SK-N-SH treated with all-trans-retinoic acid at 6 μM for 48 hours (cell line): ENCODE results near the gene KRT84.

ENCODE experiments used
- ATAC-seq: fragments of 200-7000 bp; cut with Tn5 transposase; 3 replicates; pipeline ENCODE4 v1.9.1; 2020; ENCODE audit warnings: mild to moderate bottlenecking, moderate library complexity
- ARNTL ChIP-seq: fragments of 450-650 bp; formaldehyde crosslinking; IDR thresholded peaks from 2 replicates; pipeline ENCODE4 v1.5.0; 2020; ENCODE audit warnings: low read depth, mild to moderate bottlenecking, moderate library complexity, borderline replicate concordance
- BACH2 ChIP-seq: fragments of 250-450 bp; sonication (Bioruptor Pico); IDR thresholded peaks from 2 replicates; pipeline ENCODE4 v1.9.0; 2021; ENCODE audit warnings: mild to moderate bottlenecking, borderline replicate concordance
- CSDC2 ChIP-seq: fragments of 250-450 bp; sonication (Bioruptor Pico); IDR thresholded peaks from 2 replicates; pipeline ENCODE4 v1.5.0; 2020; ENCODE audit warnings: mild to moderate bottlenecking, moderate library complexity
- ESRRG ChIP-seq: fragments of 250-450 bp; sonication (Bioruptor Pico); IDR thresholded peaks from 2 replicates; pipeline ENCODE4 v1.6.1; 2021; ENCODE audit warnings: mild to moderate bottlenecking
- GLIS3 ChIP-seq: fragments of 250-450 bp; sonication (Bioruptor Pico); IDR thresholded peaks from 2 replicates; pipeline ENCODE4 v1.5.0; 2020; ENCODE audit warnings: mild to moderate bottlenecking, moderate library complexity
- ISL1 ChIP-seq: fragments of 250-450 bp; sonication (Bioruptor Pico); IDR thresholded peaks from 2 replicates; pipeline ENCODE4 v2.1.2; 2022; ENCODE audit warnings: mild to moderate bottlenecking, moderate library complexity
- OSR1 ChIP-seq: fragments of 250-450 bp; sonication (Bioruptor Pico); IDR thresholded peaks from 2 replicates; pipeline ENCODE4 v1.8.0; 2022; ENCODE audit warnings: moderate library complexity, mild to moderate bottlenecking, inconsistent platforms
- PPARA ChIP-seq: fragments of 250-450 bp; sonication (Bioruptor Pico); IDR thresholded peaks from 2 replicates; pipeline ENCODE4 v1.5.0; 2020; ENCODE audit warnings: mild to moderate bottlenecking, borderline replicate concordance
- RARB ChIP-seq: fragments of 250-450 bp; sonication (Bioruptor Pico); IDR thresholded peaks from 2 replicates; pipeline ENCODE4 v1.8.0; 2021; ENCODE audit warnings: mild to moderate bottlenecking, moderate library complexity
- SNAI2 ChIP-seq: fragments of 250-450 bp; sonication (Bioruptor Pico); IDR thresholded peaks from 2 replicates; pipeline ENCODE4 v1.5.0; 2020; ENCODE audit warnings: mild to moderate bottlenecking, moderate library complexity
- TCF4 ChIP-seq: fragments of 250-450 bp; sonication (Bioruptor Pico); IDR thresholded peaks from 2 replicates; pipeline ENCODE4 v1.8.0; 2021; ENCODE audit warnings: mild to moderate bottlenecking, moderate library complexity, borderline replicate concordance
- TSHZ2 ChIP-seq: fragments of 250-450 bp; sonication (Bioruptor Pico); IDR thresholded peaks from 2 replicates; pipeline ENCODE4 v1.5.0; 2020; ENCODE audit warnings: mild to moderate bottlenecking, moderate library complexity
- ZC3H10 ChIP-seq: fragments of 250-450 bp; sonication (Bioruptor Pico); IDR thresholded peaks from 2 replicates; pipeline ENCODE4 v1.5.1; 2021; ENCODE audit warnings: mild to moderate bottlenecking, moderate library complexity
- ZFP3 ChIP-seq: fragments of 250-450 bp; sonication (Bioruptor Pico); IDR thresholded peaks from 2 replicates; pipeline ENCODE4 v1.5.0; 2020; ENCODE audit warnings: mild to moderate bottlenecking, moderate library complexity
- ZNF70 ChIP-seq: fragments of 450-650 bp; formaldehyde crosslinking; IDR thresholded peaks from 2 replicates; pipeline ENCODE4 v1.5.0; 2020; ENCODE audit warnings: mild to moderate bottlenecking, moderate library complexity
- TF ChIP-seq, protein P1 (sequence below): fragments of 250-450 bp; sonication (Bioruptor Pico); IDR thresholded peaks from 2 replicates; pipeline ENCODE4 v1.5.1; 2021; ENCODE audit warnings: mild to moderate bottlenecking, moderate library complexity
- TF ChIP-seq, protein P2 (sequence below): fragments of 250-450 bp; sonication (Bioruptor Pico); IDR thresholded peaks from 2 replicates; pipeline ENCODE4 v1.5.1; 2020; ENCODE audit warnings: low read depth, mild to moderate bottlenecking, moderate library complexity
- TF ChIP-seq, protein P3 (sequence below): fragments of 250-450 bp; sonication (Bioruptor Pico); IDR thresholded peaks from 2 replicates; pipeline ENCODE4 v1.8.0; 2021; ENCODE audit warnings: low read depth, mild to moderate bottlenecking, moderate library complexity, borderline replicate concordance

The KRT84 gene

GRCh38 chr12:52331039-52331438 lies 54.4 kb downstream of the KRT84 start (continued):
- TF ChIP-seq ESRRG = no peak
- TF ChIP-seq ZFP3 (CRISPR knock-in tag) = no peak
- TF ChIP-seq ISL1 = no peak
- no peak for TF ChIP-seq ZC3H10 (CRISPR knock-in tag)
- no peak for TF ChIP-seq TCF4
- no peak for TF ChIP-seq BACH2 (CRISPR knock-in tag)
- TF ChIP-seq, protein P1, sequence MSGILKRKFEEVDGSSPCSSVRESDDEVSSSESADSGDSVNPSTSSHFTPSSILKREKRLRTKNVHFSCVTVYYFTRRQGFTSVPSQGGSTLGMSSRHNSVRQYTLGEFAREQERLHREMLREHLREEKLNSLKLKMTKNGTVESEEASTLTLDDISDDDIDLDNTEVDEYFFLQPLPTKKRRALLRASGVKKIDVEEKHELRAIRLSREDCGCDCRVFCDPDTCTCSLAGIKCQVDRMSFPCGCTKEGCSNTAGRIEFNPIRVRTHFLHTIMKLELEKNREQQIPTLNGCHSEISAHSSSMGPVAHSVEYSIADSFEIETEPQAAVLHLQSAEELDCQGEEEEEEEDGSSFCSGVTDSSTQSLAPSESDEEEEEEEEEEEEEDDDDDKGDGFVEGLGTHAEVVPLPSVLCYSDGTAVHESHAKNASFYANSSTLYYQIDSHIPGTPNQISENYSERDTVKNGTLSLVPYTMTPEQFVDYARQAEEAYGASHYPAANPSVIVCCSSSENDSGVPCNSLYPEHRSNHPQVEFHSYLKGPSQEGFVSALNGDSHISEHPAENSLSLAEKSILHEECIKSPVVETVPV (CRISPR knock-in tag) = no peak
- TF ChIP-seq OSR1 = no peak
- TF ChIP-seq CSDC2 (CRISPR knock-in tag) = no peak

- ATAC-seq = peak; percentile 34
- TF ChIP-seq, protein P1 (CRISPR knock-in tag) = no peak
- no peak for TF ChIP-seq ARNTL (CRISPR knock-in tag)
- TF ChIP-seq PPARA = no peak
- TF ChIP-seq TSHZ2 (CRISPR knock-in tag) = no peak
- TF ChIP-seq RARB (CRISPR knock-in tag) = no peak
- no peak for TF ChIP-seq GLIS3
- TF ChIP-seq, protein P2, sequence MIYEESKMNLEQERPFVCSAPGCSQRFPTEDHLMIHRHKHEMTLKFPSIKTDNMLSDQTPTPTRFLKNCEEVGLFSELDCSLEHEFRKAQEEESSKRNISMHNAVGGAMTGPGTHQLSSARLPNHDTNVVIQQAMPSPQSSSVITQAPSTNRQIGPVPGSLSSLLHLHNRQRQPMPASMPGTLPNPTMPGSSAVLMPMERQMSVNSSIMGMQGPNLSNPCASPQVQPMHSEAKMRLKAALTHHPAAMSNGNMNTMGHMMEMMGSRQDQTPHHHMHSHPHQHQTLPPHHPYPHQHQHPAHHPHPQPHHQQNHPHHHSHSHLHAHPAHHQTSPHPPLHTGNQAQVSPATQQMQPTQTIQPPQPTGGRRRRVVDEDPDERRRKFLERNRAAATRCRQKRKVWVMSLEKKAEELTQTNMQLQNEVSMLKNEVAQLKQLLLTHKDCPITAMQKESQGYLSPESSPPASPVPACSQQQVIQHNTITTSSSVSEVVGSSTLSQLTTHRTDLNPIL (CRISPR knock-in tag) = no peak
- no peak for TF ChIP-seq ISL1
- TF ChIP-seq CSDC2 (CRISPR knock-in tag) = no peak
- no peak for TF ChIP-seq ZNF70 (CRISPR knock-in tag)
- no peak for TF ChIP-seq ZC3H10 (CRISPR knock-in tag)
- TF ChIP-seq, protein P3, sequence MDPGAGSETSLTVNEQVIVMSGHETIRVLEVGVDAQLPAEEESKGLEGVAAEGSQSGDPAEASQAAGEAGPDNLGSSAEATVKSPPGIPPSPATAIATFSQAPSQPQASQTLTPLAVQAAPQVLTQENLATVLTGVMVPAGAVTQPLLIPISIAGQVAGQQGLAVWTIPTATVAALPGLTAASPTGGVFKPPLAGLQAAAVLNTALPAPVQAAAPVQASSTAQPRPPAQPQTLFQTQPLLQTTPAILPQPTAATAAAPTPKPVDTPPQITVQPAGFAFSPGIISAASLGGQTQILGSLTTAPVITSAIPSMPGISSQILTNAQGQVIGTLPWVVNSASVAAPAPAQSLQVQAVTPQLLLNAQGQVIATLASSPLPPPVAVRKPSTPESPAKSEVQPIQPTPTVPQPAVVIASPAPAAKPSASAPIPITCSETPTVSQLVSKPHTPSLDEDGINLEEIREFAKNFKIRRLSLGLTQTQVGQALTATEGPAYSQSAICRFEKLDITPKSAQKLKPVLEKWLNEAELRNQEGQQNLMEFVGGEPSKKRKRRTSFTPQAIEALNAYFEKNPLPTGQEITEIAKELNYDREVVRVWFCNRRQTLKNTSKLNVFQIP (CRISPR knock-in tag) = no peak
- TF ChIP-seq SNAI2 = no peak
- TF ChIP-seq BACH2 (CRISPR knock-in tag) = no peak
- no peak for TF ChIP-seq ESRRG
- no peak for TF ChIP-seq TCF4
Observed at GRCh38 chr12:52327830-52328500, 57.5 kb downstream of the KRT84 start.
